ENCODE data around the gene LRCOL1. TPM values are rescaled to one million over a fixed set of nuclear protein-coding genes. Genes with fewer than 3 reads are reported as not detected.

The LRCOL1 gene
- polyA plus RNA-seq, 1 donor from 2014 or later: not detected

GRCh38 chr12:132617822-132618682 lies 7.7 kb upstream of the LRCOL1 start:
- Mint-ChIP-seq H3K27me3 (peaks cover 20% of the 10 kb centered on the region), H3K9me3 (peaks cover 1 to 4% (median 3%) of the 10 kb centered on the region in 3 donors), H3K4me3 (peak overlapping the region; percentile 15 to 77 (median 32)), H3K4me1 (peaks cover 0 to 11% (median 7%) of the 10 kb centered on the region in 3 donors), H3K27ac (peak overlapping the region in 2 of 3 donors; percentile 17 to 64), H3K36me3 (no peaks in the 10 kb centered on the region)

DNA sequence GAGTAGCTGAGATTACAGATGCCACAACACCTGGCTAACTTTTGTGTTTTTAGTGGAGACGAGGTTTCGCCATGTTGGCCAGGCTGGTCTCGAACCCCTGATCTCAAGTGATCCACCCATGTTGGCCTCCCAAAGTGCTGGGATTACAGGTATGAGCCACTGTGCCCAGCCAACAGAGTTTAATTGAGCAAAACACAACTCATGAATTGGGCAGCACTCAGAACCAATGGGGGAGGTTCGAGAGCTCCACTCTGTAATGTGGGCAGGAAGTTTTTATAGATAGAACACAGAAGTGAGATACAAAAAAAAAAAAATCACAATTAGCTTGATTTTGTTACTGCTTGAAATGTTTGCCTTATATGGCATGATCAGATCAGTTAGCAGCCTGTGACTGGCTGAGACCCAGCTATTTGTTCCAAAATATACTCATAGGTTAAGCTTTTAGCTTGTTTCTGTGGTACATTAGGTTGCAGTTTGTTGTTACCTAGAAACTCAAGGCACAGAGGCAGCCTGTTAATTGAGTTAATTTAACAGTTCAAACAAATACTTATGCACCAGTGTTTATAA lies 6.8 kb upstream of the LRCOL1 start:
- Mint-ChIP-seq H3K4me3 (peak overlapping the region in 2 of 4 donors; percentile 15 to 77), H3K27me3 (peaks cover 20% of the 10 kb centered on the region), H3K36me3 (no peaks in the 10 kb centered on the region), H3K4me1 (peaks cover 0 to 11% (median 7%) of the 10 kb centered on the region in 3 donors), H3K9me3 (peaks cover 1 to 4% (median 3%) of the 10 kb centered on the region in 3 donors), H3K27ac (peak overlapping the region in 1 of 3 donors; percentile 17)

GRCh38 chr12:132615579-132616038 lies 5.2 kb upstream of the LRCOL1 start:
- Mint-ChIP-seq H3K4me3 (no peak overlapping the region), H3K9me3 (peaks cover 1 to 4% (median 3%) of the 10 kb centered on the region in 3 donors), H3K27me3 (peaks cover 23% of the 10 kb centered on the region), H3K36me3 (no peaks in the 10 kb centered on the region), H3K4me1 (peaks cover 0 to 11% (median 7%) of the 10 kb centered on the region in 3 donors), H3K27ac (no peak overlapping the region)

GRCh38 chr12:132614861-132615578 lies 4.6 kb upstream of the LRCOL1 start:
- Mint-ChIP-seq H3K9me3 (peaks cover 1 to 4% (median 3%) of the 10 kb centered on the region in 3 donors), H3K4me3 (no peak overlapping the region), H3K36me3 (no peaks in the 10 kb centered on the region), H3K27me3 (peaks cover 23% of the 10 kb centered on the region), H3K27ac (no peak overlapping the region), H3K4me1 (peaks cover 3 to 11% (median 11%) of the 10 kb centered on the region in 3 donors)

- Mint-ChIP-seq H3K9me3 (peaks cover 1 to 4% (median 3%) of the 10 kb centered on the region in 3 donors), H3K27ac (no peak overlapping the region), H3K4me3 (no peak overlapping the region), H3K27me3 (peaks cover 28% of the 10 kb centered on the region), H3K4me1 (peaks cover 3 to 12% (median 11%) of the 10 kb centered on the region in 3 donors), H3K36me3 (no peaks in the 10 kb centered on the region)
Measured at GRCh38 chr12:132614029-132614428, 3.6 kb upstream of the LRCOL1 start.

GRCh38 chr12:132611620-132612019 lies 1.2 kb upstream of the LRCOL1 start:
- H3K4me3 Mint-ChIP-seq: no peak overlapping the region
- peaks cover 35% of the 10 kb centered on the region for H3K27me3 Mint-ChIP-seq
- no peaks in the 10 kb centered on the region for H3K36me3 Mint-ChIP-seq
- peaks cover 3 to 10% (median 6%) of the 10 kb centered on the region in 3 donors for H3K4me1 Mint-ChIP-seq
- H3K9me3 Mint-ChIP-seq: no peaks in the 10 kb centered on the region
- H3K27ac Mint-ChIP-seq: no peak overlapping the region

DNA sequence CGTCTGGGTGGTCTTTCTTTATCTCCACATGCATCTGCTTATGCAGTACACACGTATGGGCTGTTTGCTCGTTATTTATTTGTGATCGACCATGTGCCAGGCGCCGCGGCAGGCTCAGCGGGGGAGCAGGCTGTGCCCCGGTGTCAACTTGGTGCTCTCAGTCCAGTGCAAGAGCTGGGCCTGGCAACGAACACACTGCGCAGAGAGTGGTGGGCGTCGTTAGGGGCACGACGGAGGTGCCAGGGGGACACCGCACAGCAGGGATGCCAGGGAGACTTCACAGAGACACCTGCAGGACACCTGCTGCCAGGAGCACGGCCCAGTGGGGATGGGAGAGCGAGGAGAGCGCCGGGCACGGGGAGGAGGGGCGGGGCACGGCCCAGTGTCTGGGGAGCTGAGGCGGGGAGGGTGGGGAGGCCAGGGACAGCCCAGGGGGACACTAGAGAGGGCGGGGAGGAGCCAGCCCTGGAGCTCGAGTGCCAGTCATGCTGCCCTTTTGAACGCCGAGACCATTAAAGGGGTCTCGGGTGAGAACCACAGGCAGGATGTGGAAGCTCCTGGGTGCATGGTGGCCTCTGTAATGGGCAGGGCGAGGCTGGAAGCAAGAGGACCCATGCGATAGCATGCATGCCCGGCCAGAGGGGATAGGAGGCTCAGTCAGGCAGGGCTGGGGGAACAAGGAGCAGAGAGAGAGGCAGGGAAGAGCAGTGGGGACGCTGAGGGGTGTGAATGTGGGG lies 652 bp upstream of the LRCOL1 start:
- Mint-ChIP-seq H3K36me3 (no peaks in the 10 kb centered on the region), H3K4me1 (peaks cover 3 to 10% (median 6%) of the 10 kb centered on the region in 3 donors), H3K27me3 (peaks cover 39% of the 10 kb centered on the region), H3K27ac (no peak overlapping the region), H3K9me3 (no peaks in the 10 kb centered on the region), H3K4me3 (no peak overlapping the region)

GRCh38 chr12:132608231-132609171 lies 1.9 kb downstream of the LRCOL1 start:
- H3K4me1 Mint-ChIP-seq: peaks cover 0 to 5% (median 3%) of the 10 kb centered on the region in 3 donors
- H3K4me3 Mint-ChIP-seq: no peak overlapping the region
- no peaks in the 10 kb centered on the region for H3K9me3 Mint-ChIP-seq
- H3K27me3 Mint-ChIP-seq: peaks cover 39% of the 10 kb centered on the region
- H3K27ac Mint-ChIP-seq: no peak overlapping the region
- no peaks in the 10 kb centered on the region for H3K36me3 Mint-ChIP-seq

DNA sequence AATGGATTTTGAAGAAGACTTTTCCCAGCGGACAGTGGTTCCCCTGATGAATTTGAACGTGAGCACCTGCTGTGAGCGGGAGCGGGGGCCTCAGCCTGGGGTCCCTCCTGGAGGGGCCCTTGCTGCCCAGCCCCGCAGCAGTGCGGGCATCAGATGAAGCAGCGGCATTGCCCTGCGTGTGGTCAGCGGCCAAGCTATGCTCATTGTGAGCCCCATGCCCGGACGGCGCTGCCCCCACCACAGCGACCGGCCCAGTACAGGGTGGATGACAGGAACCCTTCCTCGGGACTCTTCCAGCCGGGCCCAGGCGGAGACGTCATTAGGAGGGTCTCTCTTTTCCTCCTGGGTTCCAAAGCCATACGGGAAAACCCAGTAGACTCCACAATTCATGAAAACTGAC lies 3.5 kb downstream of the LRCOL1 start:
- Mint-ChIP-seq H3K27ac (peak overlapping the region in 1 of 3 donors; percentile 27), H3K36me3 (no peaks in the 10 kb centered on the region), H3K9me3 (no peaks in the 10 kb centered on the region), H3K27me3 (peaks cover 49% of the 10 kb centered on the region), H3K4me1 (peaks cover 0 to 8% (median 4%) of the 10 kb centered on the region in 3 donors), H3K4me3 (no peak overlapping the region)

- Mint-ChIP-seq H3K9me3 (no peaks in the 10 kb centered on the region), H3K4me1 (peaks cover 0 to 8% (median 4%) of the 10 kb centered on the region in 3 donors), H3K27ac (no peak overlapping the region), H3K27me3 (peaks cover 49% of the 10 kb centered on the region), H3K36me3 (no peaks in the 10 kb centered on the region), H3K4me3 (peak overlapping the region in 1 of 4 donors; percentile 72)
Measured at GRCh38 chr12:132606466-132606865, 3.9 kb downstream of the LRCOL1 start.

GRCh38 chr12:132605892-132606291 lies 4.5 kb downstream of the LRCOL1 start:
- no peak overlapping the region for H3K4me3 Mint-ChIP-seq
- peaks cover under 1 to 11% (median 4%) of the 10 kb centered on the region in 3 donors for H3K4me1 Mint-ChIP-seq
- H3K27me3 Mint-ChIP-seq: peaks cover 51% of the 10 kb centered on the region
- no peak overlapping the region for H3K27ac Mint-ChIP-seq
- no peaks in the 10 kb centered on the region for H3K9me3 Mint-ChIP-seq
- no peaks in the 10 kb centered on the region for H3K36me3 Mint-ChIP-seq

- Mint-ChIP-seq H3K27me3 (peaks cover 47% of the 10 kb centered on the region), H3K4me1 (peaks cover 1 to 8% (median 3%) of the 10 kb centered on the region in 3 donors), H3K36me3 (no peaks in the 10 kb centered on the region), H3K27ac (no peak overlapping the region), H3K4me3 (no peak overlapping the region), H3K9me3 (no peaks in the 10 kb centered on the region)
Measured at GRCh38 chr12:132604668-132605441, 5.5 kb downstream of the LRCOL1 start.

DNA sequence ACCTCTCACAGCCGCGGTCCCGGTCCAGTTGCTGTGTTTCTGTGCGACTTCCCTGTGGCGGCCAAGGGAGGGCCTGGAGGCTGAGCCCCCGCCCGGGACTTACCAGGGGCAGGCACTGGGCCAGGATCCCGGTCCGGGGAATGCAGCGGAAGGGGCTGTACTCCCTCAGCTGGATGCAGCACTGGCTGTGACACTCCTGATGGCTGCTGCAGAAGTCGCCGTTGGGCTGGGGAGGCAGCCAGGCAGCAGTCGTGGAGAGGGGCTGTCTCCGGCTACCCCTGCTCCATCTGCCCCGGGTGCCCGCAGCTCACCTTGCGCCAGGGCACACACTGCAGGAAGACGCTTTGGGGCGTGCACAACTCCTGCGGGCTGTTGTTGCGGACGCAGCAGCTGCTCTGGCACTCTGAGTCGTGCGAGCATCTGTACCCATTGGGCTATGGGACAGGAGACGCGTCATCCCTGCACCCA lies 6.2 kb downstream of the LRCOL1 start:
- Mint-ChIP-seq H3K4me3 (no peak overlapping the region), H3K27ac (no peak overlapping the region), H3K9me3 (no peaks in the 10 kb centered on the region), H3K27me3 (peaks cover 43% of the 10 kb centered on the region), H3K36me3 (no peaks in the 10 kb centered on the region), H3K4me1 (peaks cover 1 to 10% (median 3%) of the 10 kb centered on the region in 3 donors)

All from IgD-negative memory B cell (primary cell).